HG03439 (cell line): ENCODE measurements around the gene ZNF692.
"Not testable (repeated sequence)": the region's sequence is repeated elsewhere in the genome, so short reads cannot be mapped to it uniquely, and the experiment has no call there.

Experiments
- ATAC-seq: cut with Tn5 transposase; IDR thresholded peaks from one replicate; pipeline ENCODE4 v1.9.1; 2021; ENCODE audit warnings: mild to moderate bottlenecking, moderate library complexity; ENCODE audit not compliant: unreplicated experiment

Gene ZNF692

GRCh38 chr1:248882427-248882826 is 23.5 kb upstream of the ZNF692 start:
- not testable (repeated sequence) for ATAC-seq

- ATAC-seq, result no peak
Measured at GRCh38 chr1:248881261-248881660, 22.4 kb upstream of the ZNF692 start.

GRCh38 chr1:248873993-248874533 is 15.2 kb upstream of the ZNF692 start:
- peak; percentile 61 for ATAC-seq

GRCh38 chr1:248873409-248873992 is 14.6 kb upstream of the ZNF692 start:
- ATAC-seq, result peak; percentile 80

- peak; percentile 34 for ATAC-seq
Measured at GRCh38 chr1:248872752-248873408, 14.0 kb upstream of the ZNF692 start.

- ATAC-seq, result no peak
Measured at GRCh38 chr1:248871837-248872401, 13.0 kb upstream of the ZNF692 start.

GRCh38 chr1:248862998-248863881 is 4.4 kb upstream of the ZNF692 start:
- ATAC-seq, result peak; percentile 54

GRCh38 chr1:248862695-248862997 is 3.8 kb upstream of the ZNF692 start:
- peak; percentile 5 for ATAC-seq

- ATAC-seq, result no peak
Measured at GRCh38 chr1:248861616-248862015, 2.7 kb upstream of the ZNF692 start.

- ATAC-seq, result no peak
Measured at GRCh38 chr1:248860007-248860406, 1.1 kb upstream of the ZNF692 start.

GRCh38 chr1:248858096-248858890 is 592 bp downstream of the ZNF692 start:
- ATAC-seq, result peak; percentile 34

GRCh38 chr1:248857749-248858095 is 1.2 kb downstream of the ZNF692 start:
- ATAC-seq, result peak; percentile 0

- no peak for ATAC-seq
Measured at GRCh38 chr1:248857201-248857600, 1.7 kb downstream of the ZNF692 start.

- no peak for ATAC-seq
Measured at GRCh38 chr1:248856176-248856575, 2.7 kb downstream of the ZNF692 start.

GRCh38 chr1:248855580-248855979 is 3.3 kb downstream of the ZNF692 start:
- ATAC-seq, result no peak

GRCh38 chr1:248853663-248854375 is 5.1 kb downstream of the ZNF692 start:
- ATAC-seq, result no peak

- no peak for ATAC-seq
Measured at GRCh38 chr1:248852481-248853405, 6.1 kb downstream of the ZNF692 start.

- no peak for ATAC-seq
Measured at GRCh38 chr1:248851390-248851789, 7.5 kb downstream of the ZNF692 start.
